ENCODE data around the gene C1QTNF1.

Gene C1QTNF1

DNA sequence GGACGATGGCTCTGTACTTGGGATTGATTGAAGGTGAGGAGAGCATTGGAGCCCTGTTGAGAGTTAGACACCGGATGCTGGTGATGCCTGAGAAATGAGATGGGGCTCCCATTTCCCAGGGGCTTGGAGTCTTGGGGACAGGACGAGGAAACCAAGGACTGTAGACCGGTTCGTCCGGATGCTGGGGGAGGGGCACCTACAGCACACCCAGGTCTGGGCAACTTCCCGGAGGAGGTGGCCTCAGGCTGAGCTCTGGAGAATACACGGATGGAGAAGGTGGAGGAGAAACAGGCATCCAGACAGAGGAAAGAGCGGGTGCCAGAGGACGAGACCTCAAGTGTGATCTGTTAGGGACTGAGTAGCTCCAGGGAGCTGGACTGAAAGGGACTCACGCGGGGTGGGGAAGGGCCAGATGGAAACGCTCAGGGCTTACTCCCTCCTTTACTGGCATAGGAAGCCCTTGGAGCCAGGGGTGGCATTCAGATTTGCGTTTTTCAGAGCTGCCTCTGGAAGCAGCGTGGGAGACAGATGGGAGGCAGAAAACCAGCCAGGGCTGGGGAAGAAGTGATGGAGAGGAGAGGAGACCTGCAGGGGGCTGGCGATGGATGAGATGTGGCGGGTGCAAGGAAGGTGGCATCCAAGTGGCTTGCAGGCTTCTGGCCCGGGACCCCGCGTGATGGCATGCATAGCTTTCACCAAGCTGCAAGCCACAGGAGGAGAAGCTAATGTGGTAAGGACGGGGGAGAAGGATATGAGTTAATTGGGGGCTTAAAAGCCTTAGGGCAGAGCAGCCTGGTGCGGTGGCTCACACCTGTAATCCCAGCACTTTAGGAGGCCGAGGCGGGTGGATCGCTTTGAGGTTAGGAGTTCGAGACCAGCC, 8.3 kb downstream of the C1QTNF1 start:
- Histone ChIP-seq H3K9me3 (replicated peaks; ENCODE audit: low read length) (no peaks in the 10 kb centered on the region), H3K4me3 (ENCODE audit: low read length) (no peak overlapping the region), H3K27me3 (ENCODE audit: control insufficient read depth, insufficient read depth, low read length) (peaks cover 21% of the 10 kb centered on the region), H3K36me3 (ENCODE audit: insufficient read depth, low read length) (no peaks in the 10 kb centered on the region), H3K4me2 (ENCODE audit: low read length) (no peak overlapping the region), H3K9ac (ENCODE audit: low read depth, low read length) (no peak overlapping the region), H3K4me1 (ENCODE audit: control insufficient read depth, insufficient read depth, low read length) (peaks cover 41% of the 10 kb centered on the region)

DNA sequence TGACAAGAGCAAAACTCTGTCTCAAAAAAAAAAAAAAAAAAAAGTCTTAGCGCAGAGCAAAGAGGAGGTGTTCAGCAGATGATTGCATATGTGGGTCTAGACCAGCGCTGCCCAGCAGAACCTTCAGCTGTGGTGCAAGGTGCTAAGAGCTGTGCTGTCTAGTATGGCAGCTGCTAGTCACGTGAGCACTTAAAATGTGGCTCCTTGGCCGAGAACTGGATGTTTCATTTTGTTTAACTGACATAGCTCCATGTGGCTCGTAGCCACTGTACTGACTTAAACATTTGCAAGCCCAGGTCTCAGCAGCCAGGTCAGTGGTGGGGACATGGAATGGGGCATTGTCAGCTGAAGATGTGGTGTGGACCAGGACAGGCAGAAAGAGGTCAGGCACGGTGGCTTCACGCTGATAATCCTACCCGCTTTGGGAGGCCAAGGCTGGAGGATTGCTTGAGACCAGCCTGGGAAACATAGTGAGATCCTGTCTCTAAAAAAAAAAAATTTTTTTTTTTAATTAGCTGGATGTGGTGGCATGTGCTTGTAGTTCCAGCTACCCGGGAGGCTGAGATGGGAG, 9.2 kb downstream of the C1QTNF1 start:
- H3K4me1 ChIP-seq (ENCODE audit: control insufficient read depth, insufficient read depth, low read length) = peaks cover 33% of the 10 kb centered on the region
- H3K9me3 ChIP-seq (replicated peaks; ENCODE audit: low read length) = no peaks in the 10 kb centered on the region
- H3K27me3 ChIP-seq (ENCODE audit: control insufficient read depth, insufficient read depth, low read length) = peaks cover 21% of the 10 kb centered on the region
- H3K36me3 ChIP-seq (ENCODE audit: insufficient read depth, low read length) = no peaks in the 10 kb centered on the region
- no peak overlapping the region for H3K4me3 ChIP-seq (ENCODE audit: low read length)
- no peak overlapping the region for H3K9ac ChIP-seq (ENCODE audit: low read depth, low read length)
- no peak overlapping the region for H3K4me2 ChIP-seq (ENCODE audit: low read length)

DNA sequence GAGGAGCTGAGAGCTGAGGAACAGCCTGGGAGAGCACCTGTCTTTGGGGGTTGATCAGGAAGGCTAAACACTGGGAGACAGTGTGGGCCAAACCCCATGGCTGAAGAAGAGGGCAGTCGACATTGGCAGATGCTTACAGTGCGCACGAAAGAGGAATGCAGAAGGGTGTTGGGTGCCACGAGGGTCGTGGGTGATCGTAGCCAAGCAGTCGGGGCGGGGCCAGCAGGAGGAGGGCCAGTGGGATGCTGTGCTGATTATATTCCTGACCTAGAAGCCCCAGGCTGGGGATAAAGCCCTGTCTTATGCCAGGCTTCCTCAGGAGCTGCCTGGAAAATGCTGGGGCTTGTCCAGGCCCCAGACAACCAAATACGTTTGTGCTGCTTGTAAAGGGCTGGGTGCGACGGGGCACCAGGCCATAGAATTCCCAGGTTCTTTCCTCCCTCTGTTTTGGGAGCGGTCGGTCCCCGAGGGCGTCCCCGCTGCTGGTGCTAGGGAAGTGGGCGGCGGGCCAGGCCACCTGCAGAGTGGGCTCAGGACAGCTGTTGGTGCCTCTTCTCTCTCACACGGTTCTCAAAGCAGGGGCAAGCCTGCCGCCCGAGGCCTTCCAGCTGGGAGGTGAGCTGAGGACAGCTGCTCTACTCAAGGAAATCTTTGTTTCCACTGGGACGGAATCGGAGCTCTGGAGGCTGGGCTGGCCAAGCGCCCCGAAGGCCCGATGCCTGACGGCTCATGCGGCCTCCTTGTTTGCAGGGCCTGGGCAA, 10.0 kb downstream of the C1QTNF1 start:
- H3K9ac ChIP-seq (ENCODE audit: low read depth, low read length) = no peak overlapping the region
- no peak overlapping the region for H3K4me2 ChIP-seq (ENCODE audit: low read length)
- H3K4me1 ChIP-seq (ENCODE audit: control insufficient read depth, insufficient read depth, low read length) = peaks cover 34% of the 10 kb centered on the region
- no peaks in the 10 kb centered on the region for H3K36me3 ChIP-seq (ENCODE audit: insufficient read depth, low read length)
- H3K4me3 ChIP-seq (ENCODE audit: low read length) = no peak overlapping the region
- no peaks in the 10 kb centered on the region for H3K9me3 ChIP-seq (replicated peaks; ENCODE audit: low read length)
- H3K27me3 ChIP-seq (ENCODE audit: control insufficient read depth, insufficient read depth, low read length) = peaks cover 18% of the 10 kb centered on the region

GRCh38 chr17:79034931-79035485, 11.0 kb downstream of the C1QTNF1 start:
- Histone ChIP-seq H3K4me1 (ENCODE audit: control insufficient read depth, insufficient read depth, low read length) (peaks cover 33% of the 10 kb centered on the region), H3K9me3 (replicated peaks; ENCODE audit: low read length) (no peaks in the 10 kb centered on the region), H3K27me3 (ENCODE audit: control insufficient read depth, insufficient read depth, low read length) (peaks cover 10% of the 10 kb centered on the region), H3K36me3 (ENCODE audit: insufficient read depth, low read length) (no peaks in the 10 kb centered on the region), H3K9ac (ENCODE audit: low read depth, low read length) (no peak overlapping the region), H3K4me2 (ENCODE audit: low read length) (no peak overlapping the region), H3K4me3 (ENCODE audit: low read length) (no peak overlapping the region)

DNA sequence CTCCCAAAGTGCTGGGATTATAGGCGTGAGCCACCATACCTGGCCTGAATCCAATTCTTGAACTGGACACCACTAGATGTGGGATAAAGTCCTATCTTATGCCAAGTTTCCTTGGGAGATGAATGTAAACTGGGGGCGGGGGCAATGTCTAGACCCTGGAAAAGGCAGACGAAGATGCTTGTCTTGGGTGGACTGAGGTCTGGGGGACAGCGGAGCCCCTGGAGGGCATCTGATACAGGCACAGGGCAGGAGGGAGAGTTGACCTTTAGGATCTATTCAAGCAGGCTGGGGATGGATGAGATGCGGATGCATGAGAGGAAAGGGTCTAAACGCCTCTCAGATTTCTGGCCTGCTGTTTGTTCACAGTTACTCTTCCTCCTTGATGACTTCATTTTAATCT, 11.7 kb downstream of the C1QTNF1 start:
- no peaks in the 10 kb centered on the region for H3K9me3 ChIP-seq (replicated peaks; ENCODE audit: low read length)
- H3K4me2 ChIP-seq (ENCODE audit: low read length) = no peak overlapping the region
- no peak overlapping the region for H3K4me3 ChIP-seq (ENCODE audit: low read length)
- H3K36me3 ChIP-seq (ENCODE audit: insufficient read depth, low read length) = no peaks in the 10 kb centered on the region
- H3K4me1 ChIP-seq (ENCODE audit: control insufficient read depth, insufficient read depth, low read length) = peaks cover 31% of the 10 kb centered on the region
- H3K9ac ChIP-seq (ENCODE audit: low read depth, low read length) = no peak overlapping the region
- peaks cover 10% of the 10 kb centered on the region for H3K27me3 ChIP-seq (ENCODE audit: control insufficient read depth, insufficient read depth, low read length)

- H3K27me3 ChIP-seq (ENCODE audit: control insufficient read depth, insufficient read depth, low read length) = peaks cover 10% of the 10 kb centered on the region
- peaks cover 31% of the 10 kb centered on the region for H3K4me1 ChIP-seq (ENCODE audit: control insufficient read depth, insufficient read depth, low read length)
- no peak overlapping the region for H3K9ac ChIP-seq (ENCODE audit: low read depth, low read length)
- no peaks in the 10 kb centered on the region for H3K9me3 ChIP-seq (replicated peaks; ENCODE audit: low read length)
- H3K4me2 ChIP-seq (ENCODE audit: low read length) = peak overlapping the region; percentile 27
- H3K36me3 ChIP-seq (ENCODE audit: insufficient read depth, low read length) = no peaks in the 10 kb centered on the region
- H3K4me3 ChIP-seq (ENCODE audit: low read length) = no peak overlapping the region
These were observed 12.2 kb downstream of the C1QTNF1 start for GRCh38 chr17:79036181-79036580.

DNA sequence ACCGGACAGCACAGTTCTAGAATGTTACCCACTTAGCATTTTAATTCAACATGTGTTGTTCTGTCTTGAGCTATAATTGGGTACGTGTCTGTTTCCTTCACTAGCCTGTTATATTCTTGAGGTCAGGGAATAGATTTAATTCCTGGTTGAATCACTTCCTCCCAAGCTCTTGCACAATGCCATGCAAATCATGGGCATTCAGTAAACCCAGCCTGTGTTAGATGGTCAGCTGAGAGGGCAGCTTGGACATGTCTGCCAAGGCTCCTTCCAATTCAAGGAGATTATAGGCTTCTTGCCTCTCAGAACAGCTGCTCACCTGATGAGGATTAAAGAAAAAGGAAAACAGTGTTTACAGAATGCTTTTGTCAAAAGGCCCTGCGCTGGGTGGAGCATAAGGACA, 12.6 kb downstream of the C1QTNF1 start:
- Histone ChIP-seq H3K4me2 (ENCODE audit: low read length) (peak overlapping the region; percentile 68), H3K4me3 (ENCODE audit: low read length) (no peak overlapping the region), H3K9me3 (replicated peaks; ENCODE audit: low read length) (no peaks in the 10 kb centered on the region), H3K36me3 (ENCODE audit: insufficient read depth, low read length) (no peaks in the 10 kb centered on the region), H3K27me3 (ENCODE audit: control insufficient read depth, insufficient read depth, low read length) (peaks cover 8% of the 10 kb centered on the region), H3K4me1 (ENCODE audit: control insufficient read depth, insufficient read depth, low read length) (peaks cover 31% of the 10 kb centered on the region), H3K9ac (ENCODE audit: low read depth, low read length) (peak overlapping the region; percentile 54)

DNA sequence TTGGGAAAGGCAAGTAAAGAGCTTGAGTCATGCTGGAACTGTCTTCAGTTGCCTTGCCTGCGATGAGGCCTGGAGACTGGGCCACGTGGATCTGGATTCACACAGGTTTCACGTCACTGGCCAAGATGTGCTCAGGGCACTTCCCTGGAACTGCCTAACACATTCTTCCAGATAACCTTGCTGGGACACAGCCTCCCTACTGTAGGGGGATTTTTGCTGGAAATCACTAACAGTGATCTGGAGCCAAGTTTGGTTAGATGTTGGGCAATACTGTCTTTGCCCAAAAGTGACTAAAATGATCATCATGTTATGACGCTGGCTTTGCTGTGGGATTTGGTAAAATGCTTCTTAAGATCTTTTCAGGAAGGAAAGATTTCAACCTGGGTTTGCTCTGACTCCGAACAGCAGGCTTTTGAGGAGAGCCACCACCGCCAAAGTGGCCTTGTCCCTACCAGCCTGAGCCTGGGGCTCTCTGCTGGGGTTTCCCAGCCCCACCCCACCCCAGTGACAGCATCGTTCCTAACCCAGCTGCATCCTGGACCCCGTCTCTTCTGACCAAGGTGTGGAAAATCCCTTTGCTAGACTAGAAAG, 14.7 kb downstream of the C1QTNF1 start:
- Histone ChIP-seq H3K4me2 (ENCODE audit: low read length) (peak overlapping the region; percentile 43), H3K9ac (ENCODE audit: low read depth, low read length) (peak overlapping the region; percentile 54), H3K36me3 (ENCODE audit: insufficient read depth, low read length) (no peaks in the 10 kb centered on the region), H3K9me3 (replicated peaks; ENCODE audit: low read length) (no peaks in the 10 kb centered on the region), H3K4me1 (ENCODE audit: control insufficient read depth, insufficient read depth, low read length) (peaks cover 31% of the 10 kb centered on the region), H3K4me3 (ENCODE audit: low read length) (no peak overlapping the region), H3K27me3 (ENCODE audit: control insufficient read depth, insufficient read depth, low read length) (no peaks in the 10 kb centered on the region)

DNA sequence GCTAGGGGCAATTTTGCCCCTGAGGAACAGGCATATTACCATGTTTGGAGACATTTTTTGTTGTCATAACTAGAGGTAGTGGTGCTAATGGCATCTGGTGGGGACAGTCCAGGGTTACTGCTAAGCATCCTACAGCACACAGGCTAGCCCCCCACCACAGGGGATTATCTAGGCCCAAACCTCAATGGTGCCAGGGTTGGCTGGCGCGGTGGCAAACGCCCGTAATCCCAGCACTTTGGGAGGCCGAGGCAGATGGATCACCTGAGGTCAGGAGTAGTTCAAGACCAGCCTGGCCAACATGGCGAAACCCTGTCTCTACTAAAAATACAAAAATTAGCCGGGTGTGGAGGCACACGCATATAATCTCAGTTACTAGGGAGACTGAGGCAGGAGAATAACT, 15.2 kb downstream of the C1QTNF1 start:
- Histone ChIP-seq H3K4me1 (ENCODE audit: control insufficient read depth, insufficient read depth, low read length) (peaks cover 26% of the 10 kb centered on the region), H3K36me3 (ENCODE audit: insufficient read depth, low read length) (no peaks in the 10 kb centered on the region), H3K9me3 (replicated peaks; ENCODE audit: low read length) (no peaks in the 10 kb centered on the region), H3K9ac (ENCODE audit: low read depth, low read length) (peak overlapping the region; percentile 54), H3K4me2 (ENCODE audit: low read length) (peak overlapping the region; percentile 43), H3K27me3 (ENCODE audit: control insufficient read depth, insufficient read depth, low read length) (peaks cover 1% of the 10 kb centered on the region), H3K4me3 (ENCODE audit: low read length) (no peak overlapping the region)

DNA sequence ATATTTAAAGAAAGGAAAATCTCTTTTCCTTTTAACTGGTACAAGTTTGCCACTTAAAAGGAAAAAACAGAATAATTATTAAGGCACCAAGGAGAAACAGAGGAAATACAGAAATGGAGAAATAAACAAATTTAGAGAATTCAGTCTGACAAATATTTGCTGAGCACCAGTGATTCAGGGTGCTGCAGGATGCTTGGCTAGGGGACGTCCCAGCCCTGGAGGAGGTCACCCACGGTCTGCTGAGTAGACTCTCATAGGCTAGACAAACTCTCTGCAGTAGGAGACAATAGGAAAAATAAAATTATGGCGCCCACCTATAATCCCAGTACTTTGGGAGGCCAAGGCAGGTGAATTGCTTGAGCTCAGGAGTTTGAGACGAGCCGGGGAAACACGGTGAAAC, 15.9 kb downstream of the C1QTNF1 start:
- H3K4me1 ChIP-seq (ENCODE audit: control insufficient read depth, insufficient read depth, low read length) = peaks cover 26% of the 10 kb centered on the region
- no peak overlapping the region for H3K4me3 ChIP-seq (ENCODE audit: low read length)
- H3K4me2 ChIP-seq (ENCODE audit: low read length) = no peak overlapping the region
- H3K9me3 ChIP-seq (replicated peaks; ENCODE audit: low read length) = no peaks in the 10 kb centered on the region
- peaks cover 8% of the 10 kb centered on the region for H3K27me3 ChIP-seq (ENCODE audit: control insufficient read depth, insufficient read depth, low read length)
- H3K9ac ChIP-seq (ENCODE audit: low read depth, low read length) = no peak overlapping the region
- H3K36me3 ChIP-seq (ENCODE audit: insufficient read depth, low read length) = no peaks in the 10 kb centered on the region

GRCh38 chr17:79041041-79041570, 17.1 kb downstream of the C1QTNF1 start:
- no peak overlapping the region for H3K4me2 ChIP-seq (ENCODE audit: low read length)
- H3K36me3 ChIP-seq (ENCODE audit: insufficient read depth, low read length) = no peaks in the 10 kb centered on the region
- H3K27me3 ChIP-seq (ENCODE audit: control insufficient read depth, insufficient read depth, low read length) = peaks cover 13% of the 10 kb centered on the region
- H3K4me3 ChIP-seq (ENCODE audit: low read length) = no peak overlapping the region
- peaks cover 22% of the 10 kb centered on the region for H3K4me1 ChIP-seq (ENCODE audit: control insufficient read depth, insufficient read depth, low read length)
- no peak overlapping the region for H3K9ac ChIP-seq (ENCODE audit: low read depth, low read length)
- no peaks in the 10 kb centered on the region for H3K9me3 ChIP-seq (replicated peaks; ENCODE audit: low read length)

Measured in skeletal muscle satellite cell (primary cell).